Natural killer cell (primary cell): ENCODE measurements around the gene MBP. TPM values are rescaled to one million over a fixed set of nuclear protein-coding genes. Genes with fewer than 3 reads are reported as not detected.
A peak's percentile ranks its signal among the peaks of the same experiment; 100 is the strongest.

Experiments
- ATAC-seq, 3 donors: fragments of 150-1000 bp in 2 of 3; fragments of 200-7000 bp in 1 of 3; cut with Tn5 transposase; 1 replicate in 1 of 3; 2 replicates in 2 of 3; pipeline ENCODE4 v1.10.0; 2021; ENCODE audit warnings: mild to moderate bottlenecking in 2 of 3, moderate library complexity in 2 of 3
- DNase-seq, 2 donors: peaks; one replicate each; pipeline versions ENCODE4 v3.0.0 to v3.0.0-alpha.2; 2013 to 2021; ENCODE audit warnings: mixed read lengths in 1 of 2
- H3K27ac ChIP-seq: one replicate; pipeline ENCODE4 v1.5.1; 2013; ENCODE audit warnings: mild to moderate bottlenecking, low read length
- H3K27me3 ChIP-seq: one replicate; pipeline ENCODE4 v1.6.1; 2013; ENCODE audit warnings: low read length; ENCODE audit not compliant: control insufficient read depth, insufficient read depth
- H3K36me3 ChIP-seq: one replicate; pipeline ENCODE4 v1.6.1; 2013; ENCODE audit warnings: low read length; ENCODE audit not compliant: control insufficient read depth, insufficient read depth
- H3K4me1 ChIP-seq: one replicate; pipeline ENCODE4 v1.6.1; 2013; ENCODE audit warnings: low read length; ENCODE audit not compliant: control insufficient read depth, insufficient read depth
- H3K4me3 ChIP-seq: one replicate; pipeline ENCODE4 v1.5.1; 2013; ENCODE audit warnings: low read length
- H3K9me3 ChIP-seq: one replicate; pipeline ENCODE4 v1.6.1; 2013; ENCODE audit warnings: low read length; ENCODE audit not compliant: control insufficient read depth, insufficient read depth
- H3K27ac Mint-ChIP-seq, 2 donors: one replicate each; pipeline ENCODE4 v1.8.0; 2022; ENCODE audit warnings: mild to moderate bottlenecking in 2 of 2, mixed read lengths in 2 of 2, moderate library complexity in 1 of 2
- H3K27me3 Mint-ChIP-seq, 2 donors: one replicate each; pipeline ENCODE4 v1.8.0; 2022; ENCODE audit warnings: low read depth in 2 of 2, mixed read lengths in 2 of 2
- H3K36me3 Mint-ChIP-seq: one replicate; pipeline ENCODE4 v1.8.0; 2022; ENCODE audit warnings: mixed read lengths
- H3K4me1 Mint-ChIP-seq, 2 donors: one replicate each; pipeline ENCODE4 v1.8.0; 2022; ENCODE audit warnings: mixed read lengths in 2 of 2
- H3K4me3 Mint-ChIP-seq: one replicate; pipeline ENCODE4 v1.8.0; 2022; ENCODE audit warnings: mild to moderate bottlenecking, moderate library complexity, mixed read lengths
- H3K9me3 Mint-ChIP-seq, 2 donors: one replicate each; pipeline ENCODE4 v1.8.0; 2022; ENCODE audit warnings: mixed read lengths in 2 of 2
- WGBS: methylation state at CpG from one replicate; pipeline ENCODE4 v1.1.7; 2013; ENCODE audit warnings: missing lambda C conversion rate; ENCODE audit not compliant: insufficient coverage; 5-methylcytosine and 5-hydroxymethylcytosine counted together
- intact Hi-C: fragments of 100-400 bp; cut with micrococcal nuclease; formaldehyde crosslinking; loops from one replicate; pipeline ENCODE4 v1.14.2; 2022
- total RNA-seq, 4 donors: library from RNA; stranded (reverse); fragments of 120-200 nt in 1 of 4; gene quantifications; one replicate each; pipeline versions ENCODE4 v1.2.3 to v1.2.4, GENCODE V29; 2013 to 2022
- TF ChIP-seq, protein P1 (sequence below): fragments of 200-600 bp; IDR thresholded peaks from one replicate; pipeline ENCODE4 v1.8.0; 2022; ENCODE audit warnings: antibody characterized with exemption

Gene MBP
- total RNA-seq, 3 donors from 2014 or later (not counting 1 experiment from before 2014, with no cell fraction given) = 183 to 344 (median 325) TPM

DNA sequence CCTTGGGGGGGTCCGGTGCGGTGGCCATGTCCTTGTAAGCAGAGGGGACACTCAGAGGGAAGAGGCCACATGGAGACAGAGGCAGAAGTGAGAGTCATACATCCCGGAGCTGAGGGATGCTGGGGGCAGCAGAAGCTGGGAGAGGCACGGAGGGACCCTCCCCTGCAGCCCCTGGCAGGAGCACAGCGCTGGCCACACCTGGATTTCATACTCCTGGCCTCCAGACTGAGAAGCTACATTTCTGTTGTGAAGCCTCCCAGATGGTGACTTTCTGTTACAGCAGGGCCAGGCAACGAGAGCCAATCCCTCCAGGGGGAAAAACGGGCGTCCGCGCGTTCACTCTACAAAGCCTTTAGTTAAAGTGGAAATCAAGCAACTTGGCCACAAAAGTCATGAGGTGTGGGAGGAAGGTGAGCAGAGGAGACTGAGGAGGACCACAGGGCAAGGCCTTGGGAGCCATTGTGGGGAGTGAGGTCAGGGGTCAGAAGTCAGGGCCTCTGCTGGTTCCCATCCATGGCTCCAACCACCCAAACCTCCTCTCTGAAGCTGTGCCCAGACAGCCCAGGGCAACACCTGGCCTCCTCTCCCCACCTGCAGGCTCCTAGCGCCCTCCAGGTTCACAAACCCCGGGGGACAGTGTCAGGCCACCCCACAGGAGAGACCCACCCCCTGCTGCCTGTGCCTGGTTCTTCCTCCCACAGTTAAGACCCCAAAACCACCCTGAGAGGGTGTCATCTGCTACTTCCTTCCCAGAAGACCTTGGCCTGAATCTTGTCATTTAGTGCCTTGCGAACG, 4.5 kb upstream of the MBP start:
- Histone ChIP-seq H3K4me3 (no peak overlapping the region), H3K27ac (no peak overlapping the region), H3K36me3 (no peaks in the 10 kb centered on the region), H3K27me3 (no peaks in the 10 kb centered on the region), H3K9me3 (no peaks in the 10 kb centered on the region), H3K4me1 (peaks cover 62% of the 10 kb centered on the region)
- WGBS = 68% methylated on average over 15 of the region's 15 CpGs
- intact Hi-C loops = no loop called here
- TF ChIP-seq, protein P1, sequence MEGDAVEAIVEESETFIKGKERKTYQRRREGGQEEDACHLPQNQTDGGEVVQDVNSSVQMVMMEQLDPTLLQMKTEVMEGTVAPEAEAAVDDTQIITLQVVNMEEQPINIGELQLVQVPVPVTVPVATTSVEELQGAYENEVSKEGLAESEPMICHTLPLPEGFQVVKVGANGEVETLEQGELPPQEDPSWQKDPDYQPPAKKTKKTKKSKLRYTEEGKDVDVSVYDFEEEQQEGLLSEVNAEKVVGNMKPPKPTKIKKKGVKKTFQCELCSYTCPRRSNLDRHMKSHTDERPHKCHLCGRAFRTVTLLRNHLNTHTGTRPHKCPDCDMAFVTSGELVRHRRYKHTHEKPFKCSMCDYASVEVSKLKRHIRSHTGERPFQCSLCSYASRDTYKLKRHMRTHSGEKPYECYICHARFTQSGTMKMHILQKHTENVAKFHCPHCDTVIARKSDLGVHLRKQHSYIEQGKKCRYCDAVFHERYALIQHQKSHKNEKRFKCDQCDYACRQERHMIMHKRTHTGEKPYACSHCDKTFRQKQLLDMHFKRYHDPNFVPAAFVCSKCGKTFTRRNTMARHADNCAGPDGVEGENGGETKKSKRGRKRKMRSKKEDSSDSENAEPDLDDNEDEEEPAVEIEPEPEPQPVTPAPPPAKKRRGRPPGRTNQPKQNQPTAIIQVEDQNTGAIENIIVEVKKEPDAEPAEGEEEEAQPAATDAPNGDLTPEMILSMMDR = no peak
- Mint-ChIP-seq H3K27me3 (no peaks in the 10 kb centered on the region), H3K9me3 (no peaks in the 10 kb centered on the region), H3K27ac (peak overlapping the region; percentile 39 to 43), H3K4me1 (peaks cover 60 to 71% of the 10 kb centered on the region in 2 donors), H3K36me3 (no peaks in the 10 kb centered on the region), H3K4me3 (no peak overlapping the region)
- DNase-seq (no peak), ATAC-seq (no peak)

GRCh38 chr18:77136076-77136718, 3.6 kb upstream of the MBP start:
- Histone ChIP-seq H3K36me3 (no peaks in the 10 kb centered on the region), H3K4me3 (no peak overlapping the region), H3K4me1 (peaks cover 54% of the 10 kb centered on the region), H3K9me3 (no peaks in the 10 kb centered on the region), H3K27me3 (no peaks in the 10 kb centered on the region), H3K27ac (no peak overlapping the region)
- H3K4me3 Mint-ChIP-seq = no peak overlapping the region
- H3K27me3 Mint-ChIP-seq = no peaks in the 10 kb centered on the region
- WGBS = 94% methylated on average over 8 of the region's 8 CpGs
- intact Hi-C loops = no loop called here
- ATAC-seq (no peak), DNase-seq (no peak)
- H3K4me1 Mint-ChIP-seq = peaks cover 56 to 62% of the 10 kb centered on the region in 2 donors
- TF ChIP-seq, protein P1 = no peak
- H3K9me3 Mint-ChIP-seq = no peaks in the 10 kb centered on the region
- H3K27ac Mint-ChIP-seq = peak overlapping the region in 1 of 2 donors; percentile 88
- H3K36me3 Mint-ChIP-seq = no peaks in the 10 kb centered on the region

DNA sequence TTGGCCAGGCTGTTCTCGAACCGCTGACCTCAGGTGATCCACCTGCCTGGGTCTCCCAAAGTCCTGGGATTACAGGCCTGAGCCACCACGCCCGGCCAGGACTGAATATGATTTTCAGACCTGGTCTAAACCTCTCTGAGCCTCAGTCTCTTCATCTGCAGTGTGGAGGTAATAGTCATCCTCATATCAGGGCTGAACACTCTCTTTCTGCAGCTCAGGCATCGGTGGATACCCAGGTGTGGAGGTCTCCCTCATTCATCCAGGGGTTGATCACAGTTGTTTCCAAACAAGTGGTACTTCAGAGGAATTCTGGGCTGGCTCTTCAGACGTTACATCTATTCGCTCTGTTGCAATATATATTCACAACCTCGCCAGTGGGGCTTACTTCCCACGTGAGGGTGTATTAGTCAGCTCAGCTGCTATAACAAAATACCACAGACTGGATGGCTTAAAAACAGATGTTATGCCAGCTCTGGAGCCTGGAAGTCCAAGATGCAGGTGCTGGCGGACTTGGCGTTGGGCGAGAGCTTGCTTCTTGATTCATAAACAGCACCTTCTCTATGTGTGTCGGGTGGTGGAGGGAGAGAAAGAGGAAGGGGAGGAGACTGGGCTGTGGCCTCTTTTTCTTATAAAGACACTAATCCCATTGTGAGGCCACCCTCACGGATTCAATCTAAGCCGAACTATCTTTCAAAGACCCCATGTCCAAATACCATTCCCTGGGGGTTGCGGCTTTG, 2.9 kb upstream of the MBP start:
- Mint-ChIP-seq H3K27me3 (no peaks in the 10 kb centered on the region), H3K4me1 (peaks cover 56 to 62% of the 10 kb centered on the region in 2 donors), H3K27ac (peak overlapping the region in 1 of 2 donors; percentile 88), H3K36me3 (no peaks in the 10 kb centered on the region), H3K9me3 (no peaks in the 10 kb centered on the region), H3K4me3 (no peak overlapping the region)
- Histone ChIP-seq H3K4me3 (no peak overlapping the region), H3K27me3 (no peaks in the 10 kb centered on the region), H3K27ac (no peak overlapping the region), H3K36me3 (no peaks in the 10 kb centered on the region), H3K9me3 (no peaks in the 10 kb centered on the region), H3K4me1 (peaks cover 48% of the 10 kb centered on the region)
- WGBS = 92% methylated on average over 13 of the region's 16 CpGs
- intact Hi-C loops = no loop called here
- peak in 1 of 2 donors; percentile 4 for DNase-seq
- no peak for ATAC-seq
- TF ChIP-seq, protein P1 = no peak
